Spleen (tissue), 7 donors: ENCODE data around the gene SGPL1.

ENCODE experiments used
- CTCF ChIP-seq, 11 experiments: fragments of 200-600 bp in 7 of 11; fragments of 450-650 bp in 4 of 11; sonication (generic) in 4 of 11; IDR thresholded peaks in 8 of 11; conservative IDR thresholded peaks in 3 of 11; 1 replicate in 7 of 11; 2 replicates in 4 of 11; pipeline versions ENCODE4 v1.4.0 to v1.8.0; 2016 to 2021; ENCODE audit warnings: antibody characterized with exemption in 11 of 11, inconsistent platforms in 4 of 11, mild to moderate bottlenecking in 1 of 11
- POLR2A ChIP-seq, 3 donors: fragments of 450-650 bp; IDR thresholded peaks; one replicate each; pipeline ENCODE4 v1.5.1; 2017; ENCODE audit warnings: antibody characterized with exemption in 3 of 3, mild to moderate bottlenecking in 1 of 3
- donor health status: DM: no; HTN: no; CAD: no; lungs with moderate emphysema.
- donor health status: DM: no; HTN: no; CAD: no.
- donor health status: DM: no; HTN: no; CAD: no.

- TF ChIP-seq POLR2A (IDR thresholded peaks at IDR 0.05), result no peak
- no peak for TF ChIP-seq CTCF (IDR thresholded peaks at IDR 0.05 in 8 of 11, conservative IDR thresholded peaks at IDR 0.05 in 3 of 11)
Measured at GRCh38 chr10:70912556-70912955, 96.8 kb downstream of the SGPL1 start.
